CD4-positive, alpha-beta T cell treated with Interleukin-2 at 100 ng/mL for 4 hours (primary cell): Measurements from ENCODE around the gene ANKRD13C.
A peak's percentile ranks its signal among the peaks of the same experiment; 100 is the strongest.
"Not testable (repeated sequence)": the region's sequence is repeated elsewhere in the genome, so short reads cannot be mapped to it uniquely, and the experiment has no call there.

Experiments used
- DNase-seq: peaks from one replicate; pipeline ENCODE4 v3.0.0-alpha.2; 2020; ENCODE audit warnings: low spot score

Gene ANKRD13C, protein sequence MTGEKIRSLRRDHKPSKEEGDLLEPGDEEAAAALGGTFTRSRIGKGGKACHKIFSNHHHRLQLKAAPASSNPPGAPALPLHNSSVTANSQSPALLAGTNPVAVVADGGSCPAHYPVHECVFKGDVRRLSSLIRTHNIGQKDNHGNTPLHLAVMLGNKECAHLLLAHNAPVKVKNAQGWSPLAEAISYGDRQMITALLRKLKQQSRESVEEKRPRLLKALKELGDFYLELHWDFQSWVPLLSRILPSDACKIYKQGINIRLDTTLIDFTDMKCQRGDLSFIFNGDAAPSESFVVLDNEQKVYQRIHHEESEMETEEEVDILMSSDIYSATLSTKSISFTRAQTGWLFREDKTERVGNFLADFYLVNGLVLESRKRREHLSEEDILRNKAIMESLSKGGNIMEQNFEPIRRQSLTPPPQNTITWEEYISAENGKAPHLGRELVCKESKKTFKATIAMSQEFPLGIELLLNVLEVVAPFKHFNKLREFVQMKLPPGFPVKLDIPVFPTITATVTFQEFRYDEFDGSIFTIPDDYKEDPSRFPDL

DNA sequence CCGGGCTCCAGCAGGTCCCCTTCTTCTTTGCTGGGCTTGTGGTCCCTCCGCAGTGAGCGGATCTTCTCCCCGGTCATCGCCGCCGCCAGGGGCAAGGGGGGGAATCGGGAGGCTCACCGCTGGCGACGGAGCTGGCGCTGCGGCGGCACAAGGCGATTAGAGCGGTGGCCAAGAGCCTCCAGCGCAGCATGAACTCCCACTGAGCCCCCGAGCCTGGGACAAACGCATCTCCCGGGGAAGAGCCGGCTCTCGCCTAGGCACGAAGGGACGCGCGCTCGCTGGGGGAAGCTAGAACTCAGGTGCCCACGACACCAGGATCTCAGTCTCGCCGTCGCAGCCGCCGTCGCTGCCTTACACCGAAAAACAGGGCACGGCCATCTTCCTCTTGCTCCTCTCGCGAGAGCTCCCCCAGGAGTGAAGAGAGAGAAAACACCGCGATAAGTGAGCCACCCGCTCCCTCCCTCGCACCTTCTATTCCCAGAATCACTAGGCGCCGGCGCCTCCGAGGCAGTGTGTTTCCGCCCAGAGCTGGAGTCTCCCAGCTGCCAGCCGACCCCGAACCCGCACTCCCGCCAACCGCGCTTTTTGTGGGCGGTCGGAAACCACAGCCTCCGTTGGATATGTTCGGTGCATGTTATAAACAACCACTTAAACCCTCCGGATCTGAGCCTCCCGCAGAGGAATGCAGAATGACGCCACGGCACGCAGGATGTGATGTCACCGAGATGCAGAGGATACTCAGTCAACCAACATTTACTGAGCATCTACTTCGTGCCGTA, at the start of gene ANKRD13C:
Gene ANKRD13C (minus strand): TSS at position 391 of the 779 bp plus-strand sequence. CDS start 314 bp downstream, at position 77.
- DNase-seq = peak; percentile 94

- no peak for DNase-seq
These were observed 49.2 kb upstream of the ANKRD13C start for GRCh38 chr1:70403759-70404158.

DNA sequence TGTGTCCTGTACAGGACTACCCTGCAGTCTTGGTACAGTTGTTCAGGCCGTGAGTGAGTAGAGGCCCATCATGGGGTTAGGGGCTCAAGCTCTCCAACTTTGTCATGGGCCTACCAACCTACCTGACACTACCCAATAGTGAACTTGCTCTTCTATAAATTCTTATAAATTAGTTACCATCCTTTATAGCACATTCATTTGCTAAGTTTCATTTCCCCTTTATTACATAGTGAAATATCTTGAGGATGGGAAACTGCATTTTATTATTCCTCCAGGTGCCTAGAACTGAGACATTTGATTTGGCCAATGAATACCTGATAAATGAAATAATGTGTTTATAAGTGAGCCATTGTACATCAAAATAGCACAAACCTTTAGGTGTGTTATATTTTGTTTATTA, 47.5 kb upstream of the ANKRD13C start:
- DNase-seq = no peak

- no peak for DNase-seq
These were observed 45.8 kb upstream of the ANKRD13C start for GRCh38 chr1:70400335-70400734.

DNA sequence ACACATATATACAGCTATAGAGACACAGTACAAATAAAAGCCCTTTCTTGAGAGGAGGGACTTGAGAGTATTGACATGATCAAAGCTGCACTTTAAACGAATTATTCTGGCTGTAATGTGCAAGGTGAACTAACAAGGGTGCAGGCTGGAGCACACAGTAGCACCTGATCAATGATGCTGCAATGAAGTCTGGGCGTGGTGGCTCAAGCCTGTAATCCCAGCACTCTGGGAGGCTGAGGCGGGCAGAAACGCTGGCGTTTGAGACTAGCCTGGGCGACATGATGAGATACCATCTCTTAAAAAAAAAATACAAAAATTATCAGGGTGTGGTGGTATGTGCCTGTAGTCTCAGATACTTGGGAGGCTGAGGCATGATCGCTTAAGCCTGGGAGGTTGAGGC, 42.5 kb upstream of the ANKRD13C start:
- DNase-seq = no peak

DNA sequence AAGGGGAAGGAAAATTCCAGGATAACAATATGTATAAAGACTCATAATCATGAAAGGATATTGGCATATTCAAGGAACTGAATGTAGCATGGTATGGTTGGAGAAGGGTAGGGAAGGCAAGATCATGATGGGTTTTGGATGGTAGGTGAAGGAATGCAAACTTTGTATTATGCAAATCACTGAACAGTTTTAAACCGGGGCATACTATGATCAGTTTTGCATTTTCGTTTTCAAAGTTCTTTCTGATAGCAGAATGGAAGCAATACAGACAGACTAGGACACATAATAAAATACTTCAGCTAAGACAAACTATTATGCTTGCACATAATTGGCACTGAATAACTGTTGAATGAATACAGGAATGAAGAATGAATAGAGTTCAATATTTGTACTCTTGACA, 42.1 kb upstream of the ANKRD13C start:
- DNase-seq = no peak

- DNase-seq = no peak
These were observed 38.1 kb upstream of the ANKRD13C start for GRCh38 chr1:70392626-70393025.

DNA sequence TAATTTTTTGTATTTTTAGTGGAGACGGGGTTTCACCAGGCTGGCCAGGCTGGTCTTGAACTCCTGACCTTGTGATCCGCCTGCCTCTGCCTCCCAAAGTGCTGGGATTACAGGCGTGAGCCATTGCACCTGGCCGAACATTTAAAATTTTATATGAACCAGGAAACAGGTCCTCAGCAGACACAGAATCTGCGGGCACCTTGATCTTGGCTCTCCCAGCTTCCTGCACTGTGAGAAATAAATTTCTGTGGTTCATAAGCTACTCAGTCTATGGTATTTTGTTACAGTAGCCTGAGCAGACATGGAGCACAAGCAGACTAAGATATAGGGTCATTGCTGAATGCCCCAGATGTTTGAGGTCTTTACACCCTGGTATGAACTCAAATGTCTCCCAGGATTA, 33.0 kb upstream of the ANKRD13C start:
- no peak for DNase-seq

DNA sequence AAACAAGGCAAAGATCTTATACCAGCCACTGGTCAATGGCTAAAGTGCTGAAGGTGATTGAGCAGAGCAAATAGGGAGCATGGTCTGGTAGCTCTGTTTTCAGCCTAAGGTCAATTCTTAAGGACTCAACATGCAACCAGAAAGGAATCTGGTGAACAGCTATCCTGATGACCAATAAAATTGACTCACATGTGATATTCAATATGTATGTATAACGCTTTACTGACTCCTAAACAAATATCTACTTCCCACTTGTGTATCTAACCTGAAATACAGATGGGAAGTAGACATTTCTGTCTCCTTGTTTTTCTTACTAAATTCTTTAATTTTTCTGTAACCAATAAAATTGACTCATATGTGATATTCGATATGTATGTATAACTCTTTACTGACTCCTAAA, 31.6 kb upstream of the ANKRD13C start:
- DNase-seq = no peak

DNA sequence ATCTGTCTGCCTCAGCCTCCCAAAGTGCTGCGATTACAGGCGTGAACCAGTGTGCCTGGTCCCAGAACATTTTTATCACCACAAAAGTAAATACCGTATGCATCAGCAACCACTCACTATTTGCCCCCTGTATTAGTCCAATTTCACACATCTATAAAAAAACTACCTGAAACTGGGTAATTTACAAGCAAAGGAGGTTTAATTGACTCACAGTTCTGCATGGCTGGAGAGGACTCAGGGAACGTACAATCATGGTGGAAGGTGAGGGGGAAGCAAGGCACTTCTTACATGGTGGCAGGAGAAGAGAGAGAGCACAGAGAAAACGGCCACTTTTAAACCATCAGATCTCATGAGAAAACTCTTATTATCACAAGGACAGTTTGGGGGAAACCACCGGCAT, 31.0 kb upstream of the ANKRD13C start:
- no peak for DNase-seq

DNA sequence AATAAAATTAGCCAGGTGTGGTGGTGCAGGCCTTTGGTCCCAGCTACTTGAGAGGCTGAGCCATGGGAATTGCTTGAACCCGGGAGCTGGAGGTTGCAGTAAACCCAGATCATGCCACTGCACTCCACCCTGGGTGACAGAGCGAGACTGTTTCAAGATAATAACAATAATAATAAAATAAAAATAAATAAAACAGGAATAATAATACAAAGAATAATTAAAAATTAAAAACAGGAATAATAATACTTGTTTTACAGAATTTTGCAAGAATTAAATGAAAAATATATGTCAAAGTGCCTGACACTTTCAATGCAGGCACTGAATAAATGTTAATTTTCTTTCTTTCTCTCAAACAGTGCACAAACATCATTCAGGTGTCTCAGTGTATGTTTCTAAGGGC, 30.0 kb upstream of the ANKRD13C start:
- no peak for DNase-seq

- no peak for DNase-seq
These were observed 29.0 kb upstream of the ANKRD13C start for GRCh38 chr1:70383483-70383882.

GRCh38 chr1:70382682-70383081, 28.2 kb upstream of the ANKRD13C start:
- no peak for DNase-seq

DNA sequence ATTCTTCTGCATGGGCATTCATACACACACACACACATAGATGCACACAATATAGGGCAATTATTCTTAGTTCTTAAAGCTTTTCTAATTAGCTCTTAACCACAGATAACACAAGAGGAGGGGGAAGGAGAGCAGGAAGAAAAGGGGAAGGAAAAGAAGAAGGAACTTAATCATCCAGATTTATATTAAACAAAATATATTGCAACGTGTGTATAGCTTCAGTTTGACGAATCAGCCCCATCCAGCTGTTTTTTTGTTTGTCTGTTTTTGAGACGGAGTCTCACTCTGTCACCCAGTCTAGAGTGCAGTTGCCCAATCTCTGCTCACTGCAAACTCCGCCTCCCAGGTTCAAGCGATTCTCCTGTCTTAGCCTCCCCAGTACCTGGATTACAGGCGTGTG, 21.7 kb upstream of the ANKRD13C start:
- no peak for DNase-seq

DNA sequence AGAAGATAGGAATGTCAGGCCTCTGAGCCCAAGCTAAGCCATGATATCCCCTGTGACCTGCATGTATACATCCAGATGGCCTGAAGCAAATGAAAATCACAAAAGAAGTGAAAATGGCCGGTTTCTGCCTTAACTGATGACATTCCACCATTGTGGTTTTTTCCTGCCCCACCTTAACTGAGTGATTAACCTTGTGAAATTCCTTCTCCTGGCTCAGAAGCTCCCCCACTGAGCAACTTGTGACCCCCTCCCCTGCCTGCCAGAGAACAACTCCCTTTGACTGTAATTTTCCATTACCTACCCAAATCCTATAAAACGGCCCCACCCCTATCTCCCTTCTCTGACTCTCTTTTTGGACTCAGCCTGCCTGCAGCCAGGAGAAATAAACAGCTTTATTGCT, 19.1 kb upstream of the ANKRD13C start:
- DNase-seq = not testable (repeated sequence)

DNA sequence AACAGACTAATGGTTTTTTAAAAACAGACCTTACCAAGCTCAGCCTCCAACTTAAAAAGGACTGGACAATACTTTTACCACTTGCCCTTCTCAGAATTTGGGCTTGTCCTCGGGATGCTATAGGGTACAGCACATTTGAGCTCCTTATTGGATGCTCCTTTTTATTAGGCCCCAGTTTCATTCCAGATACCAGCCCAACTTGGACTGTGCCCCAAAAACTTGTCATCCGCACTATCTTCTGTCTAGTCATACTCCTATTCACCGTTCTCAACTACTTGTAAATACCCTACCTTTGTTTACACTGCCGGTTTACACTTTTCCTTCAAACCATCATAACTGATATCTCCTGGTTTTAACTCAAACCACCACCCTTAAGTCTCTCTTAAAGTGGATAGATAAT, 17.9 kb upstream of the ANKRD13C start:
- DNase-seq = no peak

DNA sequence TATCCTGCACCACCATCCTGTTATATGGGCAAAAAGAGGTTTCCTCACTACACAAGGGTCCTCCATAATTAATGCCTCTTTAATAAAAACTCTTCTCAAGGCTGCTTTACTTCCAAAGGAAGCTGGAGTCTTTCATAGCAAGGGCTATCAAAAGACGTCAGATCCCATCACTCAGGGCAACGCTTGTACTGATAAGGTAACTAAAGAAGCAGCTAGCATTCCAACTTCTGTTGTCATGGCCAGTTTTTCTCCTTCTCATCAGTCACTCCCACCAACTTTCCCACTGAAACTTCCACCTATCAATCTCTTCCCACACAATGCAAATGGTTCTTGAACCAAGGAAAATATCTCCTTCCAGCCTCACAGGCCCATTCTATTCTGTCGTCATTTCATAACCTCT, 17.1 kb upstream of the ANKRD13C start:
- not testable (repeated sequence) for DNase-seq

GRCh38 chr1:70367397-70367796, 12.9 kb upstream of the ANKRD13C start:
- DNase-seq = not testable (repeated sequence)

- not testable (repeated sequence) for DNase-seq
These were observed 12.5 kb upstream of the ANKRD13C start for GRCh38 chr1:70366997-70367396.

- not testable (repeated sequence) for DNase-seq
These were observed 12.0 kb upstream of the ANKRD13C start for GRCh38 chr1:70366425-70366952.

GRCh38 chr1:70364439-70364838, 9.9 kb upstream of the ANKRD13C start:
- DNase-seq = no peak

DNA sequence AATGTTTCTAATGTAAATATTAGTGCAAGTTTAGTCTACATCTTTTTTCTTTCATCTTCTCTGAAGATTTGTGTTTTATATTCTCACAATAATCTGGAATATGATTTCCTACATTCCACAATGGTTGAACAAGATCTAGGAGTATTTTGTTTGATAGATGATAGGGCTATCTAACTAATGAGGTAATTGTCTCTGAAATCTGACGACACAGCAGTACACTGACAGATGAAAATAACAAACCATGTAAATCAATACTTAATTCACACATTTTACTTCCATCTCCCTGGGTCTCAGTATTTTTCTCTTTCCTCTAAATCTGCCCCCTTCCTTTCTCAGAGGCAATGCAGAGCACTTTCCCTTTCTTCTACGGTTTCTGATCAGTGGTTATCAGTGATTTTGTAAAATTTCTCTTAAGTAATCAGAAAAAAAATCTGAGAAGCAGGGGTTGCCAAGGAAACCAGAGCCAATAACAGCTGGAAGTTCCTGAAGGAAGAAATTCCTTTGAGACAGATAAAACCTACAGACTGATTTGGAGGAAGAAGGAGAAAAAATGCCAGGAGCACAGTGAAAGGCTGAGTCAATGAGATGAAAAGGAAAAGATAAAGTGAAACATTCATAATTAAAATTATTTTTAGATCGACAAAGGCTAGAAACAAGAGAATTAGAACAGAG, 7.3 kb upstream of the ANKRD13C start:
- no peak for DNase-seq
